Measurements from ENCODE around the gene BPIFB1.
A peak's percentile ranks its signal among the peaks of the same experiment; 100 is the strongest.

Gene BPIFB1

DNA sequence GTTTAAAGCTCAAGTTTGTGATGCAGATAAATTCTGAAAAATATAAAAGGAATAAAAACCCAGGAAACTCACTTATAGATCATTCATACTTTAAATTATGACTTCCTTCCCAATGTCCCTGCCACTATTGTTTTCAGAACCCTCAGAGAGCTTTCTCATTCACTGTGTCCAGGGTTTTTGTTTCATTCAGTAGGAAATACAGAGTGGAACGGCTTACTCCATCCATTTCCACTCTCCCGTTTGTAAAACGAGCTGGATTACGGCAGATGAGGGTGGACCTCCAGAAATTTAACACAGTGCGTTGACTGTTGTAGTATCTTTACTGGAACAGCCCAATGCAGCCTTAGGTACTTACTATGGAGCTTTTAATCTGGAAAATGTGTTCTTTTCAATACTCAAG is 23.6 kb upstream of the BPIFB1 start:
- Mint-ChIP-seq H3K27me3 (peaks cover 17% of the 10 kb centered on the region), H3K27ac (no peak overlapping the region), H3K9me3 (peaks cover 0 to 2% of the 10 kb centered on the region in 2 donors)

DNA sequence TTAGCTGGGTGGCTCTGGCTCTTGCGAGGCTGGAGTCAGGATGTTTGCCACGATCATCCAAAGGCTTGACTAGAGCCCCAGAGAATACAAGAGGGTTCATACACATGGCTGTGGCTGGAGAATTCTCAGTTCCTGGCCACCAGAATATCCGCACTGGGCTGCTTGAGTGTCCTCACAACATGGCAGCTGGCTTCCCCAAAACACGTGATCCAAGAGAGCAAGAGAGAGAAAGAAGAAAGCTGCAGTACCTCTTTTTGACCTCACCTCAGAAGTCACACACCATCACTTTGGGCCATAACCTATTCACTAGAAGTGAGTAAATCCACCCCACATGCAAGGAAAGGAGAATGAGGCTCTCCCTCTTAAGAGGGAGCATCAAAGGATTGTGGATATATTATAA is 21.5 kb upstream of the BPIFB1 start:
- no peak for ATAC-seq
- Mint-ChIP-seq H3K4me3 (no peak overlapping the region), H3K9me3 (no peaks in the 10 kb centered on the region), H3K27me3 (peaks cover 17% of the 10 kb centered on the region), H3K27ac (no peak overlapping the region), H3K4me1 (peaks cover 5% of the 10 kb centered on the region)
- DNase-seq: no peak

More for the DNA sequence above, 23.6 kb upstream of the BPIFB1 start:
- H3K4me1 Mint-ChIP-seq: peaks cover 5% of the 10 kb centered on the region
- no peak overlapping the region for H3K4me3 Mint-ChIP-seq
- DNase-seq: no peak
- no peak for ATAC-seq

DNA sequence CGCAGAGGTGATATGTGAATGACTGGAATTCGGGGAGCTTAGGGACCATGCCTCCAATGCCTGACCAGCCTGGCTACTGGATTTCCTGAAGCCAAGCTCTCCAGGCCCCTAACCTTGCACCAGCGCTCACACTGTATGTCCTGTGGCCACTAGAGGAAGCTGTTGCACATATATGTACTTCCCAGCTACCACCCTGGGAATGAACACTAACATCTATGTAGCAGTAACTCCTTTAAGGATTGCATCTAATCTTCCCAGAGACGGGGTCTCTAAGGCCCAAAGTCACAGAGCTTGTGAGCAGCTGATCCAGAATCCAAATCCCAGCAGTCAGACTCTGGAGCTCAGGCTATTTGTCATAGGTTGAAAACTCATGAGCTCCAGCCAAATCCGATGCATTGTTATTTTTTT is 20.4 kb upstream of the BPIFB1 start:
- no peak for DNase-seq
- Mint-ChIP-seq H3K9me3 (no peaks in the 10 kb centered on the region), H3K4me3 (no peak overlapping the region), H3K4me1 (peaks cover 5% of the 10 kb centered on the region), H3K27me3 (peaks cover 20% of the 10 kb centered on the region), H3K27ac (no peak overlapping the region)
- ATAC-seq: no peak

DNA sequence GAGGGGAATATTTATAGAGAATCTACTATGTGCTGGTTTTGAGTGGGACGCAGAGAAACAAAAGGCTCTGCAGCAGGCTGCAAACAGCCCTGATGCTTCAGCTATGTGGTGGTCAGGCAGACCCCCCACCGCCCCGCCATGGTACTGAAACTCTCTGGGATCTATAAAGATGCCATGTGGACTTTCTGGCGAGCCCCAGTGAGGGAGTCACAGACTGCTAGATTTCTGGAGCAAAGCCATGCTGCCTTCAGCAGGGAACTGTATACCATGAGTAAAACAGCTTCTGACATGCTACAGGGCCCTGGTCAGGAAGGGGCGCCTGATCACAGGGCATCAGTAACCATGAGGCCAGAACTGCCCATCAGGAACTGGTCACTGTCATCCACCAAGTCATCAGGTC is 19.2 kb upstream of the BPIFB1 start:
- DNase-seq (no peak), ATAC-seq (no peak)
- Mint-ChIP-seq H3K4me1 (peaks cover 5% of the 10 kb centered on the region), H3K27me3 (peaks cover 28% of the 10 kb centered on the region), H3K9me3 (no peaks in the 10 kb centered on the region), H3K4me3 (no peak overlapping the region), H3K27ac (no peak overlapping the region)

DNA sequence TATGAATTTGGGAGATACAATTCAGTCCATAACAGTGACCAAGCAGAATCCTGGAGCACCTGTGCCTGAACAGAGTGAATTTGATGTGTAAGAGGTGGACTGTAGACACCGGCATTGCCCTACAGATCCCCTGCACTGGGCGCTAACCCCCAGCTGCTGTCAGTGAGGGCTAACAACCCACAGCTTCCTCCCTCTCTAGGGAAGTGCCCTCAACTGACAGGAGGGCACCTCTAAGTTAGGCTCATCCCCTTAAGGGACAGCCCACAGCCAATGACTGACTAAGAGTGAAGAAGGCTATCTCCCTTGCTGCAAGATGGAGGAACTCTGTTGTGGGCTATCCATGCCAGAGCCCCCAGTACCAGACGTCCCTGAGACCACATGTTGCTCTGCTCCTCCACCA is 15.3 kb upstream of the BPIFB1 start:
- Mint-ChIP-seq H3K27me3 (peaks cover 26% of the 10 kb centered on the region), H3K27ac (peak overlapping the region in 1 of 2 donors; percentile 90), H3K4me3 (no peak overlapping the region), H3K4me1 (no peaks in the 10 kb centered on the region), H3K9me3 (no peaks in the 10 kb centered on the region)
- ATAC-seq (no peak), DNase-seq (no peak)

DNA sequence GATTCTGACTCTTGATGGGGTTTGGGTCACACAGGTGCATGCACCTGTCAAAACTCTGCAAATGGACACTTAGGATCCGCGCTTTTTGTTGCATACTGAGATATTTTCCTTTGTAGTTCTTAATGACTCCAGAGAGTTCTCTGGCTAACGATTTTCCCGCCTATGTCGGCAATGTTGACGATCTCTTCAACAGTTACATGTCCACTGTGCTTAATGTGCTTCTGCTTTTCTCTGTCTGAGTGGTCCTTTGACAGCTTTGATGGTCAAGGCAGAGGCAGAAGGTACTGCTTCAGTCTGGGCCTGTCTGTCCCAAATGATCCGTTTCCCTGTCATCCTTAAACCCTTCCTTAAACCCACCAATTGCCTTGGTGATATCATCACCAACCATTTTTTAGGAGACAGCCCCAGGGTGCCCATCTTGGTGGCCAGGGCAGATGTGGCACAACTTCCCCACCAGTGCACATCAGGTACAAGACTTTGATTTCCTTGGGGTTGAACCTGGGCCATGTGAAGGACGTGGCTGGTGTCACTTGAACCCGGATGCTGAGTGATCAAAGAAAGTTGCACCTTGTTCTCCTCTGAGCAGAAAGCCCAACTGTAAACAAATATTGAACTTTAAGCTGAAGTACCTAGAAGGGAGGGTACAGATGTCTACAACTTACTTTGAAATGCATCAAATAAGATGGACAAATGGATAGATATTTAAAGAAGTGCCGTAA is 10.7 kb upstream of the BPIFB1 start:
- Mint-ChIP-seq H3K4me1 (no peaks in the 10 kb centered on the region), H3K4me3 (no peak overlapping the region), H3K27ac (no peak overlapping the region), H3K27me3 (peaks cover 27% of the 10 kb centered on the region), H3K9me3 (no peaks in the 10 kb centered on the region)
- DNase-seq (no peak), ATAC-seq (no peak)

DNA sequence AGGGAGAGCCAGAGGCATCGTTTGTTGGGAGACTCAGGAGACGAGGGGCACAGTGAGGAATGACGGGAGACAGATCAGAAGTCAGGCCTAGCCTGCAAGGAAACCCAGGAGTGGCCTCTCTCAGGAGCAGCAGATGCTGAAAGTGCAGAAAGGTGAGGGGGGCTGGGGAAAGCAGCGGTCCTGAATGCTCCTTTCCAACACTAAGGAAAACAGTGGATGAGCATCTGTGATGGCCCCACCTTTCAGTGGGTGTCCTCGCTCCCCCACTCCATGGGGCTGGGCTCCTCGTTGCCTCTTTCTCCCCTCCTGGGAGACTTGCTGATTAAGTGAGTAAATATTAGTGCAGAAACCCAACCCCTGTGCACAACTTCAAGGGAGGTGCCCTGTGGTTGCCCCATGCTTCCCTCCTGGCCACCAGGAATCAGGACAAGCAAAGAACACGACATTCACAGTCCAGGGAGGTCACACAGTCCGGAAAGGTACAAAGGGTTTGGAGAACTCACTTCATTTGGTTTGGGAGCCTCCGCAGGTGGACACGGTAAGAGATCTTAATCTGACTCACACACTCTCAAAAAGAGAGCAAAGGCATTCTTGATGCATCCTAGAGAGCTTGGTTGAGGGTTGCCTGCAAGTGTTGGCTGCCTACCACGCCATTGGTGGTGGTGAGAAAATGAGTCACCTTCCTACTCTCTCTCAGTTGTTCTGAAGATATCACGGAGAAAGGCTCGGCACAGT is 9.7 kb upstream of the BPIFB1 start:
- no peaks in the 10 kb centered on the region for H3K9me3 Mint-ChIP-seq
- ATAC-seq (peak; percentile 57), DNase-seq (no peak)
- no peaks in the 10 kb centered on the region for H3K4me1 Mint-ChIP-seq
- no peak overlapping the region for H3K27ac Mint-ChIP-seq
- H3K27me3 Mint-ChIP-seq: peaks cover 26% of the 10 kb centered on the region
- no peak overlapping the region for H3K4me3 Mint-ChIP-seq

DNA sequence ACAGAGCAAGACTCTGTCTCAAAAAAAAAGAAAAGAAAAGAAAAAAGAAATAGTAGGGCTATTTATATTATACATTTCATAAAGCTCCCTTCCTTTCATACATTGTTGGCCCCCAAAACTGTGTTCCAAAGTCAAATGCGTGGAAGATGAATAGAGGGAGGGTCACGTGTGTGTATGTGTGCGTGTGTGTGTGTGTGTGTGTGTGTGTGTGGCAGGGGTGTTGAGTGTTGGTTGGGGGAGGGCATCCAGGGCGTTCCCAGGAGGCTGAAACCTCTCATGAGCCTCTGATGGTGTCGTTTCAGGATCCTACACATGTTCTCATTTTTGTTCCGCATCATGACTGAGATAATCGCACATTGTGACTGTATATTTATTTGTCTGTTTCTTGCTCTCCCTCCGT is 7.8 kb upstream of the BPIFB1 start:
- no peak for DNase-seq
- Mint-ChIP-seq H3K27me3 (peaks cover 22% of the 10 kb centered on the region), H3K9me3 (no peaks in the 10 kb centered on the region), H3K4me3 (no peak overlapping the region), H3K27ac (no peak overlapping the region), H3K4me1 (no peaks in the 10 kb centered on the region)
- no peak for ATAC-seq

DNA sequence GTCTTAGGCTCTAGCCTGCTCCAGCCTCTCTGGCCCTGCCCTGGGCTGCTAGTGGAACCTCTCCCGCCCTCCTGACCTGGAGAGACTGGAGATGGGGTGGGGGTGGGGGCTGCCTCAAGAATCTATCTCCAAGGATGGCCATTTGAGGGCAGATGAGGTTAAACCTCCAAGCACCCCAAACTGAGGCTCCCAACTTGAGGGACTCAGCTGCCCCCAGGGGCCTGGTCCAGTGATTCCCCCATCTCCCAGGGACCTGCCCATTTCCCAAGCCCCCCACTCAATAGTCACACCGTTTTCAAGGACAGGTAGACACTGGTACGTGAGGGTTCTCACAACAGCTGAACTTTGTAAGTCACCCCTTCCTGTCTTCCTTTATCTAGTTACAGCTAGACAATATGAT is 7.1 kb upstream of the BPIFB1 start:
- H3K9me3 Mint-ChIP-seq: no peaks in the 10 kb centered on the region
- peaks cover 16% of the 10 kb centered on the region for H3K27me3 Mint-ChIP-seq
- peak overlapping the region in 1 of 2 donors; percentile 39 for H3K27ac Mint-ChIP-seq
- no peak overlapping the region for H3K4me3 Mint-ChIP-seq
- no peak for DNase-seq
- ATAC-seq: no peak
- no peaks in the 10 kb centered on the region for H3K4me1 Mint-ChIP-seq

DNA sequence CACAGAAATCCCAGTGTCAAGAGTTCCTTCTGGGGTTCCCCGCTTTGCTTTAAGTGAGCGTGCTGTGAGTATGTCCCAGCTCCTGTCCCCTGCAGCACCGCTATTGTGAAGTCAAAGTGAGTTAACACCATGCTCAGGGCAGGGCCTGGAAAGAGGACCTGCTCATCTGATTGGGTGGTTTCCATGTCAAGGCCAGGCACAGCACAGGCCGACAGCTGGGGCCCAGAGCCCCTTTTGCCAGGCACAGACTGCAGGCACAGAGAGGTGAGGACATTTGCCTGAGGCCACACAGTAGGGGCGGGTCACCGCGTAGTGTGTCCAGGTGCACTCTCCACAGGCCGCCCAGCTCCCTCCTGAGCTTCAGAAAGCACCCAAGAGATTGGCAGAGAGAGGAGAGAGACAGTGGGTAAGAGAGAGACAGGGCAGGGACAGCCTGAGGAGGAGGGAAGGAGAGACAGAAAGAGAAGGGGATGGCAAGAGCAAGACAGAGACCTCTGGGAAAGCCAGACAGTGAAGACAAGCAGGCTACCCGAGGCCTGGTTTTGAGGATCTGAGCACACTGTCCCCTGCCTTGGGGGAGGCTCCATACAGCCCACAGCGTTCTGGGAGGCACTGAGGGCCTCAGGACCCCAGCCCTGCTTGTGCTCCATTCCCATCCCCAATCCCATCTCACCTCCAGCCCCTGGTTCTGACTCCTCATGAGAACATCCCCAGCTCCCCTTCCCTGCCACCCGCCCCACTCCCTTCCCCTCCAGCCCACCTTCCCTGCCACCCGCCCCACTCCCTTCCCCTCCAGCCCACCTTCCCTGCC is 6.5 kb upstream of the BPIFB1 start:
- no peaks in the 10 kb centered on the region for H3K4me1 Mint-ChIP-seq
- peak overlapping the region; percentile 28 to 90 for H3K27ac Mint-ChIP-seq
- no peak overlapping the region for H3K4me3 Mint-ChIP-seq
- DNase-seq: no peak
- peaks cover 10% of the 10 kb centered on the region for H3K27me3 Mint-ChIP-seq
- no peak for ATAC-seq
- no peaks in the 10 kb centered on the region for H3K9me3 Mint-ChIP-seq

DNA sequence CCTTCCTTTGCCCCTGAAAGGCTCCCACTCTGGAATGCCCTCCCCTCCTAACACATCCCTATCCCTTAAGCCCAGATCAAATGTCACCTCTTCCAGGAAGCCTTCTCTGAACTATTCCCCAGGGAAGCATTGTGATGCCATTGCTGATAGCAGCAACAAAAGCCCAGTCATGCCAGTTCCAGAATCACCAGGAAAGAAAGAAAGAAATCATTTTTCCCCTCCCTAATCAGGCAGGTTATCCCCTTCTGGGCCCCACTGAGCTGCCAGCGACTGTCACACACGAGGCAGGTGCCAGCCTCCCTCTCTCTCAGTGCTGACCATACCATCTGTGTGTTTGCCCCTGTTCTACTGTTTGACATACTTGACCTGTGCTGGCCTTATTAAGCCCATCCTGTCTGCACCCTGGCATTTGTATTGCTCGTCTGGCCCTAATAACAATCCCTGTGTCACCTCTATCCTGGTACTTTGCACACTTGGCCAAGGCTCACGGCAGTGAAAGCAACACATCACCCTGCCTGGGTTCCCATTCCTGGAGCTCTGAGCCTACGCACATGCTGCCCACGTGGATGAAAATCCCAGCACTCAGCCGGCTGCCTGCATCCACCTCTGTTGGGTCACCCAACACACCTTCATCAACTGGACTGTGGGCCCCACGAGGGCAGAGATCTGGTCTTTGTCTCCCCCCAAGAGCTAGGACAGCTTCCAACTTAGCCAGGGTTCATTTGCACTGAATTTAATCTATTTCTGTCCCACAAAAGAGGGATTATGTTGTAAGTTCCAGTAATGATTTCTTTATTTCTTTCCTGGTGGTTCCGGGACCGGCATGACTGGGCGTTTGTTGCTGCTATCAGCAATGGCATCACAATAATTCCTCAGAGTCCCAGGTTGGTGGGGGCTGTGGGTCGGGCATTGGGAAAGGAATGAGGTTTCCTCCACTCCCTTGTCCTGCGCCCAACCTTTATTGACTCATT is 5.3 kb upstream of the BPIFB1 start:
- DNase-seq (no peak), ATAC-seq (no peak)
- Mint-ChIP-seq H3K4me1 (no peaks in the 10 kb centered on the region), H3K27ac (no peak overlapping the region), H3K9me3 (no peaks in the 10 kb centered on the region), H3K4me3 (no peak overlapping the region), H3K27me3 (peaks cover 9% of the 10 kb centered on the region)

DNA sequence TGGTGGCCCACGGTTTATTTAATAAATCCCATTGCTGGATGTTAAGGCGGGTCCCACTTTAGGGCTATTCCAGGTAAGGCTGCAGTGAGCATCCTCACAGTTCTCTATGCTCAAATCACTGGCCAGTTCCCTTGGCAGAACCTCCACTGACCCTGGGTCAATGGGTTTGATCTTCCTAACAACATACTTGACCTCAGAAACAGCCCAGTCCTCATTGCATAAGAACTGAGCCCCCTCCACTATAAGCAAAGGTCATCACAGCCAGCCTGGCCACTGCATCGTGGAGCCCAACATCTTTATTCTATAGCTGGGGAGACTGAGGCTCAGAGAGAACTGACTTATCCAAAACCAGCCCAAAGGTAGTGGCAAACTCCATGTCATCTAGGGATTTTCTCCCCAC is 4.3 kb upstream of the BPIFB1 start:
- DNase-seq: no peak
- no peak for ATAC-seq
- Mint-ChIP-seq H3K4me3 (no peak overlapping the region), H3K27me3 (peaks cover 9% of the 10 kb centered on the region), H3K4me1 (no peaks in the 10 kb centered on the region), H3K27ac (no peak overlapping the region), H3K9me3 (no peaks in the 10 kb centered on the region)

DNA sequence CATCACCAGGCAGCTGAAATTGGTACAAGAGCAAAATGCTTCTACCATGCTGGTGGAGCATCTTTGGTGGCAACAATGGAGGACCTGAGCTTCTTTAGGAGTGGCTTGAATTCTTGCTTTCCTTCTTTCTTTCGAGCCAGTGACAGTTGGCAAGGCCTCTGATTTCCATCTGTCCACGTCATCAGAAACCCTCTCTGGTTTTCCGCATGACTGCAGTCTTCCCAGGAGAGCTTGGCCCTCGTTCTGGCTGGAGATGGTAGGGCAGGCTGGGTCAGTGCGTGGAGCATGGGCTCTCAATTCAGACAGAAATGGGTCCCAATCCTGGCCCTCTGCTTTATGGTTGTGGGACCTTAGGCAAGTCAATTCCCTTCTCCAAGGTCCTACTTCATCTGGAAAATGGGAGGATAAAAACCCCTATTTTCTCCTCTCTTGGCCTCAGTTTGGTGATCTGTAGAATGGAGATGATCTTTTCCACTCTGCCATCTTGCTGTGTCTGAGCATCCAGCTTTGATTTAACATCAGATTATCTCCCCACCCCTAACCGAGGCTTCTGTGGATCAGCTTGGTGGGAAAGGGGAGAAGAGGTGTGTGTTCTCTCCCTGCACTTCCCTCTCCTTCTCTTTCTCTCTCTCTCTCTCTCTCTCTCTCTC is 3.6 kb upstream of the BPIFB1 start:
- Mint-ChIP-seq H3K9me3 (no peaks in the 10 kb centered on the region), H3K4me3 (no peak overlapping the region), H3K27me3 (peaks cover 9% of the 10 kb centered on the region), H3K4me1 (no peaks in the 10 kb centered on the region), H3K27ac (no peak overlapping the region)
- DNase-seq (no peak), ATAC-seq (no peak)

DNA sequence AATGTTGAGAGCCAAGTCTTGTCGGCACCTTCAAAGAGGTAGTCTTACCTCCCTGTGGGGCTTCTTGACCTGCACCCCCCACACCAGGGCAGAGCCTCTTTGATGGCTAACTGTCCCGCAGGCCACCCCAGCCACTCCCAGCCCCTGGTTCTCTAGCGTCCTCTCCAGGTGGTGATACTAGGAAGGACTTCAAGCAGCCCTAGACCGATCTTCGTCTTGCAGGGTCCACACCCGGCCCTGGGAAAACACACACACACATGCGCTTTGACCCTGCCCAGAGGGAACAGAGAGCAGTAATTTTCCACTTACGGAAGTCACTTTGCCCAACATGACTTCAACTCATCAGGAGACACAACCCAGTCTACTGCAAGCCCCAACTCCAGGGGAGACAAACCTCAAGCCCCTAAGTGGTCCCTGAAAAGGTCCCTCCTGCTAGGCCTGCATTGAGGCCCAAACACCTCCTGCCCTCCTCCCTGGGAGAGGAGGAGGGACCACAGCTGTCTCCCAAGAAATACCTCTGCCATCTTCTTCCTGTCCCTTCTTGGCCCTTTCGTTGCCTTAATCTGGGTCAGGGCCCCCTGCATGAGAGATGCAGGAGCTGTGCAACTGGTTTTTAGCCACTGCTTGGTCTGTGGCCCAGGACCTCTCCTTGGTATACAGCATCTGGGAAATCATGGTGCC is 2.9 kb upstream of the BPIFB1 start:
- Mint-ChIP-seq H3K27ac (peak overlapping the region in 1 of 2 donors; percentile 19), H3K4me1 (no peaks in the 10 kb centered on the region), H3K4me3 (no peak overlapping the region), H3K27me3 (peaks cover 9% of the 10 kb centered on the region), H3K9me3 (no peaks in the 10 kb centered on the region)
- ATAC-seq (no peak), DNase-seq (no peak)

Data from stimulated activated naive CD8-positive, alpha-beta T cell treated with anti-CD3 and anti-CD28 coated beads, Interleukin-15, amount 100 ng/mL, for 72 hours (primary cell).